Measurements from ENCODE around the gene GDF10. TPM values are rescaled to one million over a fixed set of nuclear protein-coding genes. Genes with fewer than 3 reads are reported as not detected.
A peak's percentile ranks its signal among the peaks of the same experiment; 100 is the strongest.

GDF10 gene
- polyA plus RNA-seq, 1 of the 3 experiments (the other 2 are of a cell fraction), result 0.02 TPM

DNA sequence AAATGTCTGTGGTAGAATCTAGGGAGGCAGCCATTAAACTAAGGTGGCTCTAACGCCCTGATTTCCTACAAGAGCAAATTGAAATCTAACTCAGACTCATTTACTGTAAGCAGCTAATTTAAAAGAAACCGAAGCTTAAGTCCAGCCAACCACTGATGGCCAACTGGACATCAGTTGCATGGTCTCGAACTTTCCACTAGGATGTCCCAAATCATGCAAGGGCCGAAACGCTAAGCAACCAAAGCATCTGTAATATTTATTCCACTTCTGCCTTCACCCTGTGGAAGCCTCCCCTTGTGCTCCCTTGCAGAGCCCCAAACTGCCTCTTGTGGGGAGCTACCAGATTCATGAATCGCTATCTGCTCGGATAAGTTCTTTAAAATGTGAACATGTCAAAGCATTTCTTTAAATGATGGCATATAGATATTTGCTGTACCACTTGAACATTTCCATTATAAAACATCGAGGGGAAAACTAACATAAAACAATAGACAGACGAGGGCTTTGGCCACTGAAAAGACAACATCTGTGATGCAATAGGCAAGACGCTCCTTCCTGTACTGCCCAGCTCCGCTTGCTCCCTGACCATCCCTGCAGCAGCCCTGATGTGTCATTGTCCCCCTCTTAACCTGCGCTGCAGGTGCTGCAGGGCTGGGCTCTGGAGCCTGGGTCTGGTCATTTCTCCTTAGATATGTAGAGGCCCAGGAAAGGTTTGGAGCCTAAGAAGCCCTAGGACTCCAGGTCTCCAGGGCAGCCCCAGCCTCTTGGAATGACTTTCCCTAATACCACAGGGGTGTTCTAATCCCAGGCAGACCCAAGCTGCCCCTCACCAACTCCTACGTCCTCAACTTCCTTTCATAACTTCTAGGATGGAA lies 45.2 kb downstream of the GDF10 start (continued):
- TF ChIP-seq, protein P1, sequence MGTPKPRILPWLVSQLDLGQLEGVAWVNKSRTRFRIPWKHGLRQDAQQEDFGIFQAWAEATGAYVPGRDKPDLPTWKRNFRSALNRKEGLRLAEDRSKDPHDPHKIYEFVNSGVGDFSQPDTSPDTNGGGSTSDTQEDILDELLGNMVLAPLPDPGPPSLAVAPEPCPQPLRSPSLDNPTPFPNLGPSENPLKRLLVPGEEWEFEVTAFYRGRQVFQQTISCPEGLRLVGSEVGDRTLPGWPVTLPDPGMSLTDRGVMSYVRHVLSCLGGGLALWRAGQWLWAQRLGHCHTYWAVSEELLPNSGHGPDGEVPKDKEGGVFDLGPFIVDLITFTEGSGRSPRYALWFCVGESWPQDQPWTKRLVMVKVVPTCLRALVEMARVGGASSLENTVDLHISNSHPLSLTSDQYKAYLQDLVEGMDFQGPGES (IDR thresholded peaks at IDR 0.05; ENCODE audit: low read depth, low read length), result no peak
- no peak for TF ChIP-seq POLR2AphosphoS5 (IDR thresholded peaks at IDR 0.05; ENCODE audit: low read depth, low read length)

DNA sequence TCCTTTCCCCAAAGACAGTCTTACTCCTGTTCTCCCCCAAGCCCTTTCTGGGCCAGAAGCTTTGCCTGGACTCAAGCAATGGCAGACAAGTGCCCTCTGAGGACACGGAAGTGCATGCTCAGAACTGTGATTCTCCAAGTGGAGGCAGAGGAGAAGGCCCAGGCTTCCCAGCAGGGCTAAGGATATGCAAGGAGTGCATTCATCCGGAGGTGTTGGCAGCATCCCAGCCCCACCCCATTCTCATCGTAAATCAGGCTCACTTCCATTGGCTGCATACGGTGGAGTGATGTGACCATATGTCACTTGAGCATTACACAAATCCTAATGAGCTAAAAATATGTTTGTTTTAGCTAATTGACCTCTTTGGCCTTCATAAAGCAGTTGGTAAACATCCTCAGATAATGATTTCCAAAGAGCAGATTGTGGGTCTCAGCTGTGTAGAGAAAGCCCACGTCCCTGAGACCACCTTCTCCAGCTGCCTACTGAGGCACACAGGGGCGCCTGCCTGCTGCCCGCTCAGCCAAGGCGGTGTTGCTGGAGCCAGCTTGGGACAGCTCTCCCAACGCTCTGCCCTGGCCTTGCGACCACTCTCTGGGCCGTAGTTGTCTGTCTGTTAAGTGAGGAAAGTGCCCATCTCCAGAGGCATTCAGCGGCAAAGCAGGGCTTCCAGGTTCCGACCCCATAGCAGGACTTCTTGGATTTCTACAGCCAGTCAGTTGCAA lies 46.7 kb downstream of the GDF10 start:
- Histone ChIP-seq H3K79me2 (ENCODE audit: insufficient read depth) (no peaks in the 10 kb centered on the region), H2AFZ (ENCODE audit: low read depth) (no peak overlapping the region), H3K4me2 (no peak overlapping the region), H3F3A (replicated peaks; ENCODE audit: insufficient read depth) (no peaks in the 10 kb centered on the region), H3K4me3 (ENCODE audit: low read depth in 2 of 2, low read length in 1 of 2) (no peak overlapping the region), H3K9me3 (no peaks in the 10 kb centered on the region), H3K27me3 (ENCODE audit: insufficient read depth) (peaks cover 28% of the 10 kb centered on the region), H3K27ac (ENCODE audit: low read depth in 2 of 2, low read length in 1 of 2) (peak overlapping the region in 1 of 2 experiments; percentile 85; a peak in 1 of 4 replicates), H3K9ac (no peak overlapping the region), H4K20me1 (ENCODE audit: insufficient read depth) (no peaks in the 10 kb centered on the region), H3K9me2 (0 out of 2 replicates have a peak, but pooled peaks cover 4% of the 10 kb centered on the region), H3K36me3 (replicated peaks in 1 of 2; ENCODE audit: control insufficient read depth in 1 of 2, insufficient read depth in 2 of 2, low read length in 1 of 2) (no peaks in the 10 kb centered on the region), H3K4me1 (ENCODE audit: control insufficient read depth in 1 of 2, insufficient read depth in 2 of 2, low read depth in 1 of 2, low read length in 1 of 2) (peaks cover 0 to 33% of the 10 kb centered on the region in 2 experiments; a peak in 2 of 4 replicates)
- no peak for TF ChIP-seq MXI1 (IDR thresholded peaks at IDR 0.05; ENCODE audit: low read depth, low read length)
- no peak for TF ChIP-seq FOXJ3 (CRISPR knock-in tag; IDR thresholded peaks at IDR 0.05)
- TF ChIP-seq, protein P2, sequence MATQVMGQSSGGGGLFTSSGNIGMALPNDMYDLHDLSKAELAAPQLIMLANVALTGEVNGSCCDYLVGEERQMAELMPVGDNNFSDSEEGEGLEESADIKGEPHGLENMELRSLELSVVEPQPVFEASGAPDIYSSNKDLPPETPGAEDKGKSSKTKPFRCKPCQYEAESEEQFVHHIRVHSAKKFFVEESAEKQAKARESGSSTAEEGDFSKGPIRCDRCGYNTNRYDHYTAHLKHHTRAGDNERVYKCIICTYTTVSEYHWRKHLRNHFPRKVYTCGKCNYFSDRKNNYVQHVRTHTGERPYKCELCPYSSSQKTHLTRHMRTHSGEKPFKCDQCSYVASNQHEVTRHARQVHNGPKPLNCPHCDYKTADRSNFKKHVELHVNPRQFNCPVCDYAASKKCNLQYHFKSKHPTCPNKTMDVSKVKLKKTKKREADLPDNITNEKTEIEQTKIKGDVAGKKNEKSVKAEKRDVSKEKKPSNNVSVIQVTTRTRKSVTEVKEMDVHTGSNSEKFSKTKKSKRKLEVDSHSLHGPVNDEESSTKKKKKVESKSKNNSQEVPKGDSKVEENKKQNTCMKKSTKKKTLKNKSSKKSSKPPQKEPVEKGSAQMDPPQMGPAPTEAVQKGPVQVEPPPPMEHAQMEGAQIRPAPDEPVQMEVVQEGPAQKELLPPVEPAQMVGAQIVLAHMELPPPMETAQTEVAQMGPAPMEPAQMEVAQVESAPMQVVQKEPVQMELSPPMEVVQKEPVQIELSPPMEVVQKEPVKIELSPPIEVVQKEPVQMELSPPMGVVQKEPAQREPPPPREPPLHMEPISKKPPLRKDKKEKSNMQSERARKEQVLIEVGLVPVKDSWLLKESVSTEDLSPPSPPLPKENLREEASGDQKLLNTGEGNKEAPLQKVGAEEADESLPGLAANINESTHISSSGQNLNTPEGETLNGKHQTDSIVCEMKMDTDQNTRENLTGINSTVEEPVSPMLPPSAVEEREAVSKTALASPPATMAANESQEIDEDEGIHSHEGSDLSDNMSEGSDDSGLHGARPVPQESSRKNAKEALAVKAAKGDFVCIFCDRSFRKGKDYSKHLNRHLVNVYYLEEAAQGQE (IDR thresholded peaks at IDR 0.05; ENCODE audit: low read depth, low read length), result no peak
- TF ChIP-seq, protein P3, sequence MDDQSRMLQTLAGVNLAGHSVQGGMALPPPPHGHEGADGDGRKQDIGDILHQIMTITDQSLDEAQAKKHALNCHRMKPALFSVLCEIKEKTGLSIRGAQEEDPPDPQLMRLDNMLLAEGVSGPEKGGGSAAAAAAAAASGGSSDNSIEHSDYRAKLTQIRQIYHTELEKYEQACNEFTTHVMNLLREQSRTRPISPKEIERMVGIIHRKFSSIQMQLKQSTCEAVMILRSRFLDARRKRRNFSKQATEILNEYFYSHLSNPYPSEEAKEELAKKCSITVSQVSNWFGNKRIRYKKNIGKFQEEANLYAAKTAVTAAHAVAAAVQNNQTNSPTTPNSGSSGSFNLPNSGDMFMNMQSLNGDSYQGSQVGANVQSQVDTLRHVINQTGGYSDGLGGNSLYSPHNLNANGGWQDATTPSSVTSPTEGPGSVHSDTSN (IDR thresholded peaks at IDR 0.05), result no peak
- no peak for TF ChIP-seq JUND (IDR thresholded peaks at IDR 0.05)
- no peak for TF ChIP-seq SIN3A (IDR thresholded peaks at IDR 0.05; ENCODE audit: borderline replicate concordance, low read depth, low read length)
- no peak for TF ChIP-seq ELF1 (IDR thresholded peaks at IDR 0.05)
- DNase-seq, result no peak
- CTCF ChIA-PET, result interaction anchor here (0.6 to 5.2 kb wide), 4 partner anchors 14 to 322 kb away, joined by 3 to 23 read pairs (median 8); no protein-coding TSS in a partner anchor
- 61% methylated on average over 13 of the region's 13 CpGs for WGBS (ENCODE audit: low lambda C conversion rate)
- POLR2A ChIA-PET, result no interaction called here
